Panc1 (cell line): ENCODE results near the gene TRPM5.

Source experiments
- CTCF ChIP-seq: fragments of 450-650 bp; IDR thresholded peaks from 2 replicates; pipeline ENCODE4 v1.5.1; 2017; ENCODE audit warnings: mild to moderate bottlenecking
- POLR2AphosphoS5 ChIP-seq: IDR thresholded peaks from 2 replicates; pipeline ENCODE4 v1.6.1; 2012; ENCODE audit warnings: mild to moderate bottlenecking, low read depth, low read length, moderate library complexity
- REST ChIP-seq, 2 experiments: IDR thresholded peaks; 2 replicates each; pipeline ENCODE4 v1.6.1; 2011 to 2012; ENCODE audit warnings: low read depth in 2 of 2, control low read depth in 1 of 2, low read length in 1 of 2, mild to moderate bottlenecking in 1 of 2, moderate library complexity in 1 of 2; ENCODE audit not compliant: insufficient read depth in 1 of 2
- SIN3A ChIP-seq: IDR thresholded peaks from 2 replicates; pipeline ENCODE4 v1.6.1; 2012; ENCODE audit warnings: low read depth, mild to moderate bottlenecking, low read length, moderate library complexity, borderline replicate concordance; ENCODE audit not compliant: insufficient read depth
- TCF7L2 ChIP-seq: IDR thresholded peaks from 2 replicates; pipeline ENCODE4 v1.6.1; 2011; ENCODE audit warnings: mild to moderate bottlenecking, low read depth, low read length, inconsistent platforms

- TF ChIP-seq CTCF (no peak), SIN3A (no peak), POLR2AphosphoS5 (no peak), REST (IDR thresholded peaks at IDR 0.05; ENCODE audit: insufficient read depth in 1 of 2, low read depth in 2 of 2, low read length in 1 of 2) (no peak), TCF7L2 (no peak)
Measured at GRCh38 chr11:2450321-2451041, 6.2 kb upstream of the TRPM5 start.
